Cardiac muscle cell (in vitro differentiated cells and primary cell): ENCODE results near the gene HOXC11. TPM values are rescaled to one million over a fixed set of nuclear protein-coding genes. Genes with fewer than 3 reads are reported as not detected.

ENCODE experiments used
- DNase-seq, 2 donors: peaks; one replicate each; pipeline versions ENCODE4 v3.0.0 to v3.0.0-alpha.2; 2010 to 2017; ENCODE audit warnings: low read depth in 1 of 2, low spot score in 1 of 2
- H3K27ac ChIP-seq: fragments of 200-600 bp; sonication (generic); 2 replicates; pipeline ENCODE4 v1.5.1; 2016
- H3K27me3 ChIP-seq: fragments of 200-600 bp; sonication (generic); 2 replicates; pipeline ENCODE4 v1.6.0; 2016; ENCODE audit warnings: control low read depth
- H3K36me3 ChIP-seq: fragments of 200-600 bp; sonication (generic); 2 replicates; pipeline ENCODE4 v1.5.1; 2016; ENCODE audit warnings: control low read depth
- H3K4me1 ChIP-seq: fragments of 200-600 bp; sonication (generic); 2 replicates; pipeline ENCODE4 v1.8.1; 2017; ENCODE audit warnings: low read depth, mild to moderate bottlenecking, mixed run types
- H3K4me3 ChIP-seq: fragments of 200-600 bp; sonication (generic); 2 replicates; pipeline ENCODE4 v1.5.1; 2016; ENCODE audit warnings: mild to moderate bottlenecking
- H3K9me3 ChIP-seq: fragments of 200-600 bp; sonication (generic); 2 replicates; pipeline ENCODE4 v1.5.1; 2017; ENCODE audit warnings: low read depth, mild to moderate bottlenecking, control low read depth
- CTCF ChIP-seq: IDR thresholded peaks from 2 replicates; pipeline ENCODE4 v1.5.1; 2012; ENCODE audit warnings: low read depth, mild to moderate bottlenecking, low read length
- polyA plus RNA-seq: library from polyadenylated mRNA; unstranded; fragments of >200 nt; fragmentation: Nextera tagmentation; extraction: Ambion mirVana; gene quantifications from 2 replicates; pipeline ENCODE4 v1.2.1, GENCODE V29; 2016
- total RNA-seq: library from RNA; depleted of rRNA; stranded (reverse); fragments of >200 nt; gene quantifications from 2 replicates; pipeline ENCODE4 v1.2.3, GENCODE V29; 2016

HOXC11 gene
- total and polyA plus RNA-seq, 2 experiments from 2014 or later = not detected

- no peak overlapping the region for H3K27ac ChIP-seq
- peaks cover 100% of the 10 kb centered on the region for H3K27me3 ChIP-seq
- DNase-seq = no peak
- no peak overlapping the region for H3K4me3 ChIP-seq
- no peaks in the 10 kb centered on the region for H3K9me3 ChIP-seq
- no peaks in the 10 kb centered on the region for H3K4me1 ChIP-seq
- no peaks in the 10 kb centered on the region for H3K36me3 ChIP-seq
- no peak for TF ChIP-seq CTCF
These were observed 23.6 kb downstream of the HOXC11 start for GRCh38 chr12:53996240-53997203.

DNA sequence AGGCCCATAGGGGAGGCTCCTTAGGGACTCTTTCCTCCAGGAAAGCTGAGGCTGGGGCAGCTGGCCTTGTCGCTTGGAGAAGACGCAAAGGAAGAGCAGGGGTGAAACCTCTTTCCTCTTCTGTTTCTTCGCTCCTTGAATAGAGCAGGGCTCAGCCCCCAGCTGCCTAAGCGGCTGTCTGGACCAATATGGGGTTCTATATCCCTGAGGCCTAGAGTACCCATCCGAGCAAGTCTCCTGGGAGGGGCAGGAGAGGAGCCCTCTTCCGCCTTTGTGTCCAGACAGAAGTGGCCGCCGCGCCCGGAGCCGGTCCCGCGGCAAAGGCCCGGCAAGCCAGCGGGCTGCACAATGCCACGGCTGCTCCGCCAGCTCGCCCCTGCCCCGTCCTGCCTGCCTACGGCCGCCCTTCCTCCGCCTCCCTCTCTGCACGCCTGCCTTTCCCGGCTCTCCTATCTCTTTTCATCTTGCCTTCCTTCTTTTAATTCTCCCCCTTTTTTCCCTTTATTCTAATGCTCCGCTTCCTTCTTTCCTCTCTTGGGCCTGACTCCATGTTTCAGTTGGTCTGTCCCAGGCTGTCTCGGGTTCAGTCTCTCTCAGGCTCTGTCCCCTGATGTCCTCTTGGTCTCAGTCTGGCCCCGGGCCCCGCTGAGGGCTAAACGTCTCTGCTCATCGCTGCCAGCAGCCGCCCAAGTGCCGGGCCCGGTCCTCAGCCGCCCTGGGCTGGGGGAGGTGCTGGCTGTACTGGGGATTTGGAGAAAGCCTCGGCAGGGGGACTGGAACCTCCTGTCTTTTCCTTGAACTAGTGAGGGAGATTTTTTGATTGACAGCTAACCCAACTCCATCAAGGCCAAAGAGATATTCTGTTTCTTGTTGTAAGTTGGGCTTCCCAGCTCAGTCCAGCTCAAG lies 24.5 kb downstream of the HOXC11 start:
- no peak for DNase-seq
- Histone ChIP-seq H3K4me3 (no peak overlapping the region), H3K27me3 (peaks cover 100% of the 10 kb centered on the region), H3K4me1 (no peaks in the 10 kb centered on the region), H3K36me3 (no peaks in the 10 kb centered on the region), H3K27ac (no peak overlapping the region), H3K9me3 (no peaks in the 10 kb centered on the region)
- no peak for TF ChIP-seq CTCF

DNA sequence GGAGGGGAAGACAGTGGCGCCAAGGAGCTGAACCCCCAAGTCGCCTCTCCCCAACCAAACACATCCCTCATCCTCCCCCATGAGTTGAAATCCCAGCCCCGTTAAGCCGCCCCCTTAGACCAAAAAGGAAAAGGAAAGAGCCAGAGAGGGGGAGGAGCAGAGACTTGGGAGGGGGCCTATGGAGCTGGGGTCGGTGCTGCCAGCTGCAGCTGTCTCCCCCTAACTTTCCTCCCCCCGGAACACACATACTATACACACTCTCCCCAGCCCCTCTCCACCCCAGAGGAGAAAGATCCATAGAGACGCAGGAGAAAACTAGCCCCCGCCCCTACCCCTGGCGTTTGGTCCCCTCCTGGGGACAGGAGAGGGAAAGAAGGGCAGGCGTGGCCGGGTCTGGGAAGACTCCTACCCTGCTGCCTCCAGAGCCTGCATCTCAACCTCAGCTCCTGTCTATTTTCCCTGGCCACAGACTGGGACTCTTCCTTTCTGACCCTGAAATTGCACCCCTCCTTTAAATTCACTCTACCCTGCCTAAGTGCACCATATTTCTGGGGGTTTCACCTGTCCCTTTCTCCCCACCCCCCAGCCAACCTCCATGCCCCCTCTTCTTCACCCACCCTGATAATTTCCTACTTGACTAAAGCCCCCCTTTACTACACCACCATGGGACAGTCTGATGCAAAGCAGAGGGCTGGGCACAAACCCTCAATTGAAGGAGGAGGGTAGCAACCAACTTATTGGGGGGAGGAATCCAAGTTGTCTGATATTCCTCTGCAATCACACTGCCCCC lies 25.4 kb downstream of the HOXC11 start:
- H3K9me3 ChIP-seq = no peaks in the 10 kb centered on the region
- H3K27ac ChIP-seq = no peak overlapping the region
- H3K27me3 ChIP-seq = peaks cover 100% of the 10 kb centered on the region
- TF ChIP-seq CTCF = no peak
- DNase-seq = no peak
- no peaks in the 10 kb centered on the region for H3K36me3 ChIP-seq
- no peak overlapping the region for H3K4me3 ChIP-seq
- H3K4me1 ChIP-seq = no peaks in the 10 kb centered on the region

- DNase-seq = no peak
- H3K27ac ChIP-seq = no peak overlapping the region
- H3K36me3 ChIP-seq = no peaks in the 10 kb centered on the region
- no peak overlapping the region for H3K4me3 ChIP-seq
- H3K9me3 ChIP-seq = no peaks in the 10 kb centered on the region
- peaks cover 100% of the 10 kb centered on the region for H3K27me3 ChIP-seq
- no peaks in the 10 kb centered on the region for H3K4me1 ChIP-seq
- no peak for TF ChIP-seq CTCF
These were observed 25.9 kb downstream of the HOXC11 start for GRCh38 chr12:53998900-53999236.

DNA sequence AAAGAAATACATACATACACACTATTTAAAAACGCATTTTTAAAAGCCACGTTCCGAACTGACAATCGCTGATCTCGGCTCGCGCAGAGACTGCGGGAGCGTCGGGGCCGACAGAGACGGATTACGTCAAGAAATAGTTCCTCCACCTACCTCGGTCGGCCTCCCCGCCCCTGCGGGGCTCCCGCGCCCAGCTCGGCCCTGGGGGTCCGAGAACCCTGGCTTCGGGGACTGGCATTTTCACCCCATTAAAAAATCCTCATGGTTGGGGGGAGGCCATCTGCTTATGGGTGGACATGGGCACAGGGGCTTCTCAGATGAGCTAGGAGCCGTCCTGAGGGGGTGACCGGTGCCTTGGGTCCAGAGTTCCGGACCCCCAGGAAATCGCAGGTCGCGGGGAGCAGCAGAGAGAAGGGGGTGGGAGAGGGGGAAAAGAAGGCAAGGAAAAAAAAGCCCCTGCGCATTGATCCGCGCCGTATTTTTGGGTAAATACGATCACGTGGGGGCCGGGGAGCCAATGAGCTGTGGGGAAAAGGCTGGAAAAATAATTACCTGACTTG lies 26.7 kb downstream of the HOXC11 start:
- Histone ChIP-seq H3K27me3 (peaks cover 100% of the 10 kb centered on the region), H3K4me3 (no peak overlapping the region), H3K27ac (no peak overlapping the region), H3K9me3 (no peaks in the 10 kb centered on the region), H3K4me1 (no peaks in the 10 kb centered on the region), H3K36me3 (no peaks in the 10 kb centered on the region)
- TF ChIP-seq CTCF = no peak
- no peak for DNase-seq
